Measurements from ENCODE around the gene NMNAT3.

Gene NMNAT3

DNA sequence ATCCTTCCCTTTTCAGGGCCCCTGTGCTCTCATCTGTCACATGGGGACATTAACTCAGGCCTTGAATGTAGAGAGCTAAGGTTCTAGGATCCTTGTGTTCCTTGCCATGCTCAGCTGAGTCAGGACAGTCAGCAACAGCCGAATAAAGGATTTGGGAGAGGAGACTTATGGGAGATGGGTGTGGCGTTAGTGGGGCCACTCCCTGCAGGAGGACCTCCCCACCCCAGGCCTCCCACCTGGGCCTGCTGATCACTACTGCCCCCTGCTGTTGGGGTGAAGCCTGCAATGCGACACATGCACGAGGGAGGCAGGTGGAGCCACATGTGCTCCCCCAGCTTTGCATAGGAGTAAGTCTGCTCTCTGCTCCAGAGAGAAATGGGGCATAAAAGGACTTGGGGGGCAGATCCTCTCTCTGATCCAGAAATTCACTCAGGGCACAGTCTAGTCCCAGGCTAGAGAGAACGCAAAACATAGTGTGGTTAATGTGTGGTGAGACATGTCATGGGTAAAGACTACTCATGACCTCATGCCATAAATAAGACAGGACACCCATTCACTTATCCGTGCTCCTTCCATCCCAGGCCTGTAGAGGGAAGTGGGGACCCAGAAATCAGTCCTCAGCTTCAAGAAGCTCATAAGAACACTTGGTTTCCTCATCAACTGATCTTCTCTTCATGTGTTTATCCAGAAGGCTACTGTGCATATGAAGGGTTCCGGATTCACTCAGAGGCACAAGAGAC lies 157.6 kb downstream of the NMNAT3 start:
- peak; percentile 59 to 76 (median 68) for DNase-seq

DNA sequence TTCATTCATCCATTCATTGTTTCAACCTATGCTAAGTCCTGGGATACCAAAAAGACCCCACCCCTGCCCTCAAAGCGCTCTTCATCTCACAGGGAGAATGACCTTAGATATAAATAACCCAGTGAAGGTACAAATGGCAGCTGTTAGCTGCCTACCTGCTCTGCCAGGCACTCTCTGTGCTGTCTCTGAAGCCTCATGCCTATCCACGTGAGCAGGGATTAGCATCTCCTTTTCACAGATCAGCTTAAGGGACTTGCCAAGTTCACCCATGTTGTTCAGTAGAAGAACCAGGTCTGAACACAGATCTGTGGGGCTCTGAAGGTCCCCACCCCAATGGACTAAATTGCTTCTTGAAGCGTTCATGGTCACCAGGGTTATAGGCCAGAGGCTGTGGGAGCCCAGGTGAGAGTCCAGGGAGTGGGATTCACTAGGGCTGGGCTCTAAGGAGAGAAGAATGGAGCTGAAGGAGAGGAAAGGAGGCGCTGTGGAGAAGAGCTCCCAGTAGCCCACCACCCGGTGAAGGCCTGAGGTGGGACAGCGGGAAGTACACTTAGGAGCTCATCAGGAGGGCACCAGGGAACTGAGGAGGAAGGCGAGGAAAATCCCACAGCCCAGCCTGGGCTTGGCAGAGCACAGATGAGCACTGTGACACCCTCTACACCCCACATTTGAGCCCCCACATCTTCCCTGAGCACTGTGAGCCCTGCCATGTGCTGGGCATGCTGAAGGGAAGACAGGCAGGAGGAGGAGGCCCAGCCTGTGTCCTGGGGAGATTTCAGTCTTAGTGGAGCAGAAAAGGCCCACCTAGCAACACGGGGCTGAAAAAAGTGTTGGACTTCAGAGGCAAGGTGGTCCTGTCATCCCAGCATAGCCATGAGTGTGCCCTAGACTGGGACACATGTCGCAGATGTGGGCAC lies 158.6 kb downstream of the NMNAT3 start:
- no peak for DNase-seq

DNA sequence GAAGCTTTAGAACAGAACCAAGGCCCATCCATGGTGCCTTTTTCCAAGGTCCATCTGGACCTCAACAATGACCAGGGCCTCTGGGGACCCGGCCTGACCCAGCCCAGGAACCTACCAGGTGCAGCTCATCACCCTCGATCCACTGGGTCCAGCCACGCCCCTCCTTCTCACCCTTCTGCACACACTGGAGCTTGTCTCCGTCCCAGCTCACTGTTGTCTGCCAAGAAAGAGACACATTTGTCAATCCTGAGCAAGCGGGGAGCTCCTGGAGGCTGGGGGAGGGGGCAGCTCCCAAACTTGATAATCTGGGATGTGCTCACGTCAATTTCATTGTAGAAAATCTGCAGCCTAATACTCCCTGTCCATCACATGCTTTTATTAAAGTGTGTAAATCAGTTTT lies 159.5 kb downstream of the NMNAT3 start:
- no peak for DNase-seq

DNA sequence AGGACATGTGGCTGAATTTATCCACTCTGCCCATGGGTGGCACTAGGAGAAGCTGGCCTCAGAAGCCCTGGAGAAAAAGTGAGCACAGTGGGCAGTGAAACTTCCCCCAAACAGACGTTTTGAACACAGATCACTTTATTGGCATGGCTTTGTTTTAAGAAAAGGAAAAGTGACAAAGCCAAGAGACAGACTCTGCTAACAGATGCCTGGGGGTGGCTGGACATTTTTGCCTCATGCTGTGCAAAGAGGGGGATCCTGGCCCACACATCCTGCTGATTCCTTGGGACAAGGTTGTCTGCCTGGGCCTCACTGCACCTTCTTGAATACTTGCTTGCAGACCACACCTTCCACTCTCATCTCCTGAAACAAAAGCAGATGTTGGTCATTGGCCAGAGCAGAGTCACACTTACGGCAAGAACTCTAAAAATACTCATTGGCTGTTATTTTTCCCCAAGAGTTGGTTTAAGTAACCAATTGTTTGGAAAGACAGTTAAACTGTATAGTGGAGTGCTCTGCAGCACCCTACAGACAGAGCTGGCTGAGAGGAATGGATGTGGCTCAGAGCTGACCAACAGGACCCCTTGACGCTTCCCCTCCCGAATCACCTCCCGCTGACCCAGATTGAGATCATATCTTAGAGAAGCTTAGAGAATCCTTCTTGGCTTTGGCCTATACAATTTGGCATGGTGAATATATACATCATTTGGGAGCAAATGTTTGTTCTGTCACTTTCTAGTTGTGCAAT lies 160.3 kb downstream of the NMNAT3 start:
- DNase-seq: no peak

DNA sequence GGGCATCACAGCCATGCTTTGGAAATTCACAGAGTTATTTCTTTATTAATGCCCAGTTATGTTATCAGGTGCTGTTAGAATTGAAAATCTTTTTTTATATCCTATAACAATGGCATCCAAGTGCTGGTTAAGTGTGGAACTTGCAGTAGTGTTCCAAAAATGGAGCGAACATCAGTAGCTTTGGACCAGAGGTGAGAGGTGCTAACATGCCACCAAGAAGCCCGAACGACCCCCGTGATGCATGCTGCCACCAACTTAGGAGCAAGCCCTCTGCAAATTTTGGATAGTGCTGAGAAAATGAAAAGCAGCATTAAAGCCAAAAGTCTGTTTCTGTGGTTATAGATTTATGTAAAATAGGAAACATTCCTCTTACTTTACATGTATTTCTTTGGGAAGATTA lies 163.0 kb downstream of the NMNAT3 start:
- DNase-seq: no peak
